PC-3 (cell line): ENCODE data around the gene ANKRD11.

Experiments
- EZH2 ChIP-seq: fragments of 300-600 bp; sonication (generic); IDR thresholded peaks from one replicate; pipeline ENCODE4 v1.6.1; 2017; ENCODE audit warnings: antibody characterized with exemption, mild to moderate bottlenecking, low read length; ENCODE audit not compliant: unreplicated experiment
- EZH2phosphoT487 ChIP-seq: fragments of 300-600 bp; sonication (generic); IDR thresholded peaks from 2 replicates; pipeline ENCODE4 v1.6.1; 2018; ENCODE audit warnings: mild to moderate bottlenecking, antibody characterized with exemption, low read length, borderline replicate concordance
- TF ChIP-seq, protein P1 (sequence below): fragments of 300-600 bp; sonication (generic); conservative IDR thresholded peaks from 2 replicates; pipeline ENCODE4 v1.5.1; 2017; ENCODE audit warnings: antibody characterized with exemption, low read depth, mild to moderate bottlenecking, low read length

DNA sequence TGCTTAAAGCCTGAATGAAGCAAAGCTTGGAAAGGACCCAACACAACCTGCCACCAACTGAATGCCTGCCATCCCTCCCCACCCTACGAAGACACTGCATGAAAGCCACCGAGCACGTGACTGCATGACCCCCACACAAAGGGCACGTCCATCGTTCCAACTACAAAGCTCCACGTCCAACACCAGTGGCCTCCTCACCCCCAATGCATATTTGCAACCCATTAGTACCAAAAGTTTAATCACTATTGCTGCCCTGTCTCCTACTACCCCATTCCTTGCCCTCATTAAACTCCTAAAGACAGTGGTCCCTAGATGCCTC is 43.4 kb downstream of the ANKRD11 start:
- TF ChIP-seq, protein P1, sequence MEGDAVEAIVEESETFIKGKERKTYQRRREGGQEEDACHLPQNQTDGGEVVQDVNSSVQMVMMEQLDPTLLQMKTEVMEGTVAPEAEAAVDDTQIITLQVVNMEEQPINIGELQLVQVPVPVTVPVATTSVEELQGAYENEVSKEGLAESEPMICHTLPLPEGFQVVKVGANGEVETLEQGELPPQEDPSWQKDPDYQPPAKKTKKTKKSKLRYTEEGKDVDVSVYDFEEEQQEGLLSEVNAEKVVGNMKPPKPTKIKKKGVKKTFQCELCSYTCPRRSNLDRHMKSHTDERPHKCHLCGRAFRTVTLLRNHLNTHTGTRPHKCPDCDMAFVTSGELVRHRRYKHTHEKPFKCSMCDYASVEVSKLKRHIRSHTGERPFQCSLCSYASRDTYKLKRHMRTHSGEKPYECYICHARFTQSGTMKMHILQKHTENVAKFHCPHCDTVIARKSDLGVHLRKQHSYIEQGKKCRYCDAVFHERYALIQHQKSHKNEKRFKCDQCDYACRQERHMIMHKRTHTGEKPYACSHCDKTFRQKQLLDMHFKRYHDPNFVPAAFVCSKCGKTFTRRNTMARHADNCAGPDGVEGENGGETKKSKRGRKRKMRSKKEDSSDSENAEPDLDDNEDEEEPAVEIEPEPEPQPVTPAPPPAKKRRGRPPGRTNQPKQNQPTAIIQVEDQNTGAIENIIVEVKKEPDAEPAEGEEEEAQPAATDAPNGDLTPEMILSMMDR, result no peak
- TF ChIP-seq EZH2phosphoT487 (no peak), EZH2 (no peak)
